IMR-90 (cell line): ENCODE measurements around the gene SS18L1. TPM values are rescaled to one million over a fixed set of nuclear protein-coding genes. Genes with fewer than 3 reads are reported as not detected.

Experiments
- ATAC-seq: fragments of 200-7000 bp; cut with Tn5 transposase; 2 replicates; pipeline ENCODE4 v1.9.1; 2020; ENCODE audit warnings: low read depth, mild to moderate bottlenecking, moderate library complexity
- BruUV-seq: library from RNA; stranded (reverse); fragments of 400-500 nt; replicated peaks from 2 replicates; lab custom pipeline; 2021; lab: Mats Ljungman, UMichigan
- CTCF ChIA-PET: fragments of 300-600 bp; formaldehyde crosslinking; extraction: SDS; loops from one replicate; lab custom pipeline; 2021; ENCODE audit warnings: antibody characterized with exemption; lab: Yijun Ruan, JAX
- POLR2A ChIA-PET: fragments of 300-600 bp; sonication (Branson Sonifier 250); formaldehyde crosslinking; loops from one replicate; lab custom pipeline; 2022; ENCODE audit warnings: antibody characterized with exemption; ENCODE audit not compliant: unreplicated experiment; lab: Charles Lee
- DNase-seq: peaks from one replicate; pipeline ENCODE4 v3.0.0; 2013
- H2AFZ ChIP-seq: replicated peaks from 2 replicates; pipeline ENCODE3; 2013; ENCODE audit warnings: low read length, mild to moderate bottlenecking; ENCODE audit not compliant: poor library complexity
- H2AK5ac ChIP-seq: 2 replicates; pipeline ENCODE4 v1.6.1; 2013; ENCODE audit warnings: low read depth, low read length, inconsistent platforms
- H2AK9ac ChIP-seq: replicated peaks from 2 replicates; pipeline ENCODE3; 2013; ENCODE audit warnings: mild to moderate bottlenecking, low read depth, low read length, moderate library complexity; ENCODE audit not compliant: poor library complexity
- H2BK120ac ChIP-seq: 2 replicates; pipeline ENCODE4 v1.6.1; 2013; ENCODE audit warnings: low read depth, low read length, inconsistent platforms
- H2BK15ac ChIP-seq: 3 replicates; pipeline ENCODE4 v1.6.1; 2013; ENCODE audit warnings: low read depth, low read length, inconsistent platforms
- H2BK20ac ChIP-seq: 2 replicates; pipeline ENCODE4 v1.6.1; 2013; ENCODE audit warnings: low read depth, mild to moderate bottlenecking, inconsistent platforms, low read length, moderate library complexity
- H2BK5ac ChIP-seq: 2 replicates; pipeline ENCODE4 v1.6.1; 2013; ENCODE audit warnings: mild to moderate bottlenecking, low read depth, low read length, inconsistent platforms; ENCODE audit not compliant: poor library complexity, severe bottlenecking
- H3K14ac ChIP-seq: replicated peaks from 2 replicates; pipeline ENCODE4 v1.6.1; 2013; ENCODE audit warnings: low read depth, low read length, inconsistent platforms
- H3K18ac ChIP-seq: 2 replicates; pipeline ENCODE4 v1.6.1; 2013; ENCODE audit warnings: low read depth, low read length, control low read depth
- H3K23ac ChIP-seq: 2 replicates; pipeline ENCODE4 v1.6.1; 2013; ENCODE audit warnings: low read depth, low read length, inconsistent platforms
- H3K27ac ChIP-seq: 2 replicates; pipeline ENCODE4 v1.5.1; 2013; ENCODE audit warnings: mild to moderate bottlenecking, control low read depth, low read length; ENCODE audit not compliant: insufficient read depth
- H3K27me3 ChIP-seq: 2 replicates; pipeline ENCODE4 v1.6.1; 2013; ENCODE audit warnings: low read length; ENCODE audit not compliant: control insufficient read depth, insufficient read depth
- H3K36me3 ChIP-seq: 2 replicates; pipeline ENCODE4 v1.6.1; 2013; ENCODE audit warnings: low read length, mixed read lengths; ENCODE audit not compliant: control insufficient read depth, insufficient read depth
- H3K4ac ChIP-seq: 2 replicates; pipeline ENCODE4 v1.6.1; 2013; ENCODE audit warnings: low read depth, low read length, inconsistent platforms
- H3K4me1 ChIP-seq: 2 replicates; pipeline ENCODE4 v1.6.1; 2013; ENCODE audit warnings: low read length, mixed read lengths; ENCODE audit not compliant: control insufficient read depth, insufficient read depth
- H3K4me2 ChIP-seq: 2 replicates; pipeline ENCODE4 v1.6.1; 2013; ENCODE audit warnings: low read depth, mild to moderate bottlenecking, control low read depth, low read length, moderate library complexity
- H3K4me3 ChIP-seq: 2 replicates; pipeline ENCODE4 v1.5.1; 2013; ENCODE audit warnings: low read depth, mild to moderate bottlenecking, control low read depth, low read length, moderate library complexity; ENCODE audit not compliant: insufficient read depth
- H3K56ac ChIP-seq: 2 replicates; pipeline ENCODE4 v1.6.1; 2013; ENCODE audit warnings: low read length, inconsistent platforms; ENCODE audit not compliant: insufficient read depth; ENCODE audit errors: extremely low read depth
- H3K79me1 ChIP-seq, 2 experiments: 2 replicates each; pipeline ENCODE4 v1.6.1; 2013; ENCODE audit warnings: low read length in 2 of 2, inconsistent platforms in 1 of 2, low read depth in 1 of 2
- H3K9ac ChIP-seq: 2 replicates; pipeline ENCODE4 v1.6.1; 2013; ENCODE audit warnings: low read depth, low read length, control low read depth
- H3K9me1 ChIP-seq: 2 replicates; pipeline ENCODE4 v1.6.1; 2013; ENCODE audit warnings: low read length, inconsistent platforms; ENCODE audit not compliant: insufficient read depth
- H3K9me3 ChIP-seq: 2 replicates; pipeline ENCODE4 v1.6.1; 2013; ENCODE audit warnings: low read length; ENCODE audit not compliant: control insufficient read depth, insufficient read depth
- H4K20me1 ChIP-seq: 2 replicates; pipeline ENCODE4 v1.6.1; 2013; ENCODE audit warnings: low read length, inconsistent platforms; ENCODE audit not compliant: insufficient read depth
- H4K5ac ChIP-seq: 2 replicates; pipeline ENCODE4 v1.6.1; 2013; ENCODE audit warnings: mild to moderate bottlenecking, low read depth, low read length, control low read depth
- H4K8ac ChIP-seq, 2 experiments: 2 replicates each; pipeline ENCODE4 v1.6.1; 2013; ENCODE audit warnings: low read depth in 2 of 2, low read length in 2 of 2, control low read depth in 1 of 2, inconsistent platforms in 1 of 2
- H4K91ac ChIP-seq: 2 replicates; pipeline ENCODE4 v1.6.1; 2013; ENCODE audit warnings: low read depth, low read length, inconsistent platforms; ENCODE audit not compliant: insufficient read depth
- BHLHE40 ChIP-seq: fragments of 150-350 bp; IDR thresholded peaks from 2 replicates; pipeline ENCODE4 v1.6.1; 2016; ENCODE audit warnings: mild to moderate bottlenecking, low read depth, low read length
- CHD1 ChIP-seq: IDR thresholded peaks from 2 replicates; pipeline ENCODE4 v1.6.1; 2012; ENCODE audit warnings: low read depth, low read length, improper control_type of control experiment
- FOS ChIP-seq: fragments of 150-350 bp; IDR thresholded peaks from 2 replicates; pipeline ENCODE4 v1.6.1; 2016; ENCODE audit warnings: low read depth, low read length
- MAZ ChIP-seq: IDR thresholded peaks from 2 replicates; pipeline ENCODE4 v1.6.1; 2012; ENCODE audit warnings: low read depth, mild to moderate bottlenecking, low read length, improper control_type of control experiment, moderate library complexity, borderline replicate concordance
- MXI1 ChIP-seq: IDR thresholded peaks from 2 replicates; pipeline ENCODE4 v1.6.1; 2012; ENCODE audit warnings: low read depth, mild to moderate bottlenecking, low read length, moderate library complexity, borderline replicate concordance
- SMC3 ChIP-seq: fragments of 150-350 bp; IDR thresholded peaks from 2 replicates; pipeline ENCODE4 v1.6.1; 2016; ENCODE audit warnings: low read depth, mild to moderate bottlenecking, antibody characterized with exemption, low read length, moderate library complexity
- WGBS, 2 experiments: methylation state at CpG; one replicate each; pipeline versions ENCODE4 v1.1.5 to v1.1.7; 2013; ENCODE audit warnings: missing lambda C conversion rate in 2 of 2; ENCODE audit not compliant: insufficient read length in 1 of 2; ENCODE audit errors: extremely low coverage in 2 of 2; 5-methylcytosine and 5-hydroxymethylcytosine counted together
- dilution Hi-C: fragments of 300-500 bp; cut with HindIII; formaldehyde crosslinking; loops from one replicate; pipeline ENCODE4 v1.14.3; 2018; ENCODE audit warnings: low sequenced_read_pairs; ENCODE audit not compliant: unreplicated experiment
- in situ Hi-C: fragments of 300-500 bp; cut with MboI; formaldehyde crosslinking; loops from 3 replicates; pipeline ENCODE4 v1.14.3; 2019; ENCODE audit warnings: low sequenced_read_pairs, inconsistent platforms, mixed read lengths
- intact Hi-C: fragments of 100-400 bp; cut with micrococcal nuclease; formaldehyde crosslinking; loops from 2 replicates; pipeline ENCODE4 v1.10.0; 2022
- polyA plus RNA-seq, 3 experiments: library from polyadenylated mRNA; depleted of rRNA; stranded (reverse); fragments of >200 nt; gene quantifications; 2 replicates each; pipeline ENCODE4 v1.2.3, GENCODE V29; 2012; ENCODE audit warnings: low replicate concordance in 1 of 3
- total RNA-seq: library from RNA; depleted of rRNA; stranded (reverse); fragments of >200 nt; gene quantifications from 2 replicates; pipeline ENCODE4 v1.2.3, GENCODE V29; 2012

SS18L1 gene
- total and polyA plus RNA-seq, 2 of the 4 experiments (the other 2 are of a cell fraction) = 8.1 to 12.2 TPM

DNA sequence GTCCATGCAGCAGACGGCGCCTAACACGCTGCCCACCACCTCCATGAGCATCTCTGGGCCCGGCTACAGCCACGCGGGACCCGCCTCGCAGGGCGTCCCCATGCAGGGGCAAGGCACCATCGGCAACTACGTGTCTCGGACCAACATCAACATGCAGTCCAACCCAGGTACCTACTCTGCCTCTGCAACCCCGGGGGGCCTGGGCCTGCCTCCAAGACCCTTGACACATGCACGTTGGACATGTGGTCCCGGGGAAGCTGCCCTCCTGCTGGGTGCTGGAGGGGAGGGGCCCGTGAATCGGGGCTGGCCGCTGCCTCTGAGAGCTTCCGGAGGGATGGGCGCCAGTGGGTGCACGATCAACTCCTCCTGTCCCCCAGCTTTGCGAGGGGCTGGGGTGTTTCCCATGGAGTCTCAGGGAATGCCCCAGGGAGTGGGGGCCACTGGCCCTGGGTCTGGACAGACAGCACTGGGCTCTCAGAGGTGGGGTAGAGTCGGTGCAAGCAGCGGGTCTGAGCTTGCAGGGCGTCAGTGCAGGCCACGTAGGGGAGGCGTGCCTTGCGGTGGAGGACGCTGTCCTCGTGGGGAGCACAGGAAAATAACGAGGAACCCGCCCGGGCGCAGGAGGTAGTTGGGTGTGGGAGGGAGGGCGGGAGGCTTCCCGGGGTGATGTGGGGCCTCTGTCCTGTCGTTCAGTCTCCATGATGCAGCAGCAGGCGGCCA, 19.4 kb downstream of the SS18L1 start:
- WGBS, 2 experiments = 91% methylated on average over 17 of the region's 38 CpGs; no CpG with 5 or more reads in 1 of the 2 experiments
- H3K23ac ChIP-seq = no peak overlapping the region
- no peak overlapping the region for H3K4ac ChIP-seq
- no peak overlapping the region for H2AK9ac ChIP-seq
- no peak overlapping the region for H2BK120ac ChIP-seq
- H3K18ac ChIP-seq = no peak overlapping the region
- no peak overlapping the region for H2AK5ac ChIP-seq
- ChIA-PET POLR2A (no interaction called here), CTCF (no interaction called here)
- no peak for DNase-seq
- H3K9me3 ChIP-seq = no peaks in the 10 kb centered on the region
- in situ Hi-C loops (no loop called here), intact Hi-C loops (no loop called here), dilution Hi-C loops (no loop called here)
- H3K14ac ChIP-seq = no peak overlapping the region
- H3K27me3 ChIP-seq = no peaks in the 10 kb centered on the region
- no peak overlapping the region for H4K5ac ChIP-seq
- peaks cover 16% of the 10 kb centered on the region; the same call in 1 of the 2 replicates for H3K9me1 ChIP-seq
- H3K4me1 ChIP-seq = peaks cover 7% of the 10 kb centered on the region
- BruUV-seq = no TSS peak
- peaks cover 55% of the 10 kb centered on the region for H3K36me3 ChIP-seq
- peaks cover 23% of the 10 kb centered on the region for H4K20me1 ChIP-seq
- H2BK20ac ChIP-seq = no peak overlapping the region
- no peak overlapping the region for H4K91ac ChIP-seq
- no peak overlapping the region for H2BK5ac ChIP-seq
- H3K4me3 ChIP-seq = no peak overlapping the region
- H3K27ac ChIP-seq = no peak overlapping the region
- no peak overlapping the region for H2BK15ac ChIP-seq
- H3K79me1 ChIP-seq = peaks cover 8 to 37% of the 10 kb centered on the region in 2 experiments
- H3K56ac ChIP-seq = no peak overlapping the region
- no peak overlapping the region for H3K4me2 ChIP-seq
- no peak overlapping the region for H4K8ac ChIP-seq
- H3K9ac ChIP-seq = no peak overlapping the region
- no peak for TF ChIP-seq FOS
- no peak for TF ChIP-seq MXI1
- TF ChIP-seq CHD1 = no peak
- no peak for TF ChIP-seq MAZ
- no peak for TF ChIP-seq BHLHE40
- TF ChIP-seq SMC3 = no peak
- H2AFZ ChIP-seq = no peak overlapping the region
- ATAC-seq = no peak
